Fibroblast of lung (primary cell): Measurements from ENCODE around the gene LARP6. TPM values are rescaled to one million over a fixed set of nuclear protein-coding genes. Genes with fewer than 3 reads are reported as not detected.

Experiments used
- DNase-seq, 2 donors: peaks; one replicate each; pipeline versions ENCODE4 v3.0.0 to v3.0.0-alpha.2; 2010; ENCODE audit warnings: low read depth in 2 of 2
- H2AFZ ChIP-seq: 2 replicates; pipeline ENCODE4 v1.5.1; 2012; ENCODE audit warnings: low read length, control low read depth, inconsistent platforms
- H3K27ac ChIP-seq: 2 replicates; pipeline ENCODE4 v1.5.1; 2011; ENCODE audit warnings: low read length, control low read depth; ENCODE audit not compliant: insufficient read depth
- H3K27me3 ChIP-seq: 2 replicates; pipeline ENCODE4 v1.5.1; 2011; ENCODE audit warnings: mild to moderate bottlenecking, low read length; ENCODE audit not compliant: control insufficient read depth, insufficient read depth
- H3K36me3 ChIP-seq: 2 replicates; pipeline ENCODE4 v1.5.1; 2011; ENCODE audit warnings: low read length; ENCODE audit not compliant: control insufficient read depth, insufficient read depth
- H3K4me1 ChIP-seq: 2 replicates; pipeline ENCODE4 v1.5.1; 2011; ENCODE audit warnings: low read length; ENCODE audit not compliant: control insufficient read depth, insufficient read depth; ENCODE audit errors: extremely low read depth
- H3K4me2 ChIP-seq: 2 replicates; pipeline ENCODE4 v1.5.1; 2011; ENCODE audit warnings: low read length, control low read depth; ENCODE audit not compliant: insufficient read depth; ENCODE audit errors: extremely low read depth
- H3K4me3 ChIP-seq, 4 experiments: fragments of 200-600 bp in 1 of 4; sonication (generic) in 1 of 4; replicated peaks in 1 of 4; 2 replicates each; pipeline ENCODE4 v1.5.1; 2011 to 2016; ENCODE audit warnings: low read length in 4 of 4, low read depth in 3 of 4, mild to moderate bottlenecking in 3 of 4, control low read depth in 2 of 4, inconsistent platforms in 1 of 4, mixed read lengths in 1 of 4; ENCODE audit not compliant: insufficient read depth in 1 of 4; ENCODE audit errors: control extremely low read depth in 1 of 4
- H3K79me2 ChIP-seq: 2 replicates; pipeline ENCODE4 v1.5.1; 2012; ENCODE audit warnings: mild to moderate bottlenecking, low read length, inconsistent platforms; ENCODE audit not compliant: control insufficient read depth, insufficient read depth
- H3K9ac ChIP-seq: 2 replicates; pipeline ENCODE4 v1.5.1; 2011; ENCODE audit warnings: mild to moderate bottlenecking, low read length, control low read depth; ENCODE audit not compliant: insufficient read depth
- H3K9me3 ChIP-seq: 2 replicates; pipeline ENCODE4 v1.5.1; 2012; ENCODE audit warnings: low read depth, low read length; ENCODE audit not compliant: control insufficient read depth, insufficient read depth
- H4K20me1 ChIP-seq: 2 replicates; pipeline ENCODE4 v1.5.1; 2011; ENCODE audit warnings: low read length; ENCODE audit not compliant: control insufficient read depth, insufficient read depth; ENCODE audit errors: extremely low read depth
- CTCF ChIP-seq, 2 donors: IDR thresholded peaks in 1 of 2; conservative IDR thresholded peaks in 1 of 2; 1 replicate in 1 of 2; 2 replicates in 1 of 2; pipeline ENCODE4 v1.5.1; 2011 to 2012; ENCODE audit warnings: low read length in 2 of 2, control low read depth in 1 of 2, inconsistent platforms in 1 of 2, low read depth in 1 of 2, mild to moderate bottlenecking in 1 of 2
- EZH2 ChIP-seq: IDR thresholded peaks from 2 replicates; pipeline ENCODE4 v1.5.1; 2012; ENCODE audit warnings: low read length, control low read depth, mild to moderate bottlenecking; ENCODE audit errors: missing control alignments
- polyA plus RNA-seq, 2 donors: library from polyadenylated mRNA; depleted of rRNA in 1 of 2; stranded (reverse) in 1 of 2; unstranded in 1 of 2; fragments of >200 nt; gene quantifications; 2 replicates each; pipeline ENCODE4 v1.2.1, GENCODE V29; 2011 to 2012; ENCODE audit warnings: missing spikeins in 1 of 2
- total RNA-seq: library from RNA; depleted of rRNA; stranded (reverse); fragments of >200 nt; gene quantifications from 2 replicates; pipeline ENCODE4 v1.2.1, GENCODE V29; 2014

Gene LARP6
- total and polyA plus RNA-seq, 2 donors (not counting 1 experiment from before 2014, with no cell fraction given), result 108 to 160 TPM

DNA sequence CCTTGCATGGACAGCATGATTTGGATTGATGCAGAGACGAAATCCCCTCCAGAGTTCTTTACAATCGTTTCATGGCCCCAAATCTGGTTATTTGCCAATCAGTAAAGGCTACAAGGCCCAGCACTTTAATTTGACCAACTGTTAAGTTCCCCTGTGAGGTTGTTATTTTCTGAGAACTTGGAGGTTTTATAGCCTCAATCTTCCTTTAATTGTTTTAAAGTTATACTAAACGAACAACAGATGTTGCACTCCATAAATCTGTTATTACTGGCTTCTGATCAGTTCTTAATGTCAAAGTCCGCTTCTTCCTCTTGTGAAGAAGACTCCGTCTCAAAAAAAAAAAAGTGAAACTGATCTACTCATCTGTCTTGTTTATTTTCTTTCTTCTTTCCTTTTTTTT lies 30.8 kb downstream of the LARP6 start:
- Histone ChIP-seq H3K9me3 (no peaks in the 10 kb centered on the region), H3K4me3 (no peak overlapping the region), H4K20me1 (no peaks in the 10 kb centered on the region), H3K27ac (no peak overlapping the region), H3K27me3 (no peaks in the 10 kb centered on the region), H3K9ac (no peak overlapping the region), H3K79me2 (no peaks in the 10 kb centered on the region), H2AFZ (peak overlapping the region; percentile 50), H3K4me1 (peaks cover 11% of the 10 kb centered on the region), H3K36me3 (no peaks in the 10 kb centered on the region), H3K4me2 (peak overlapping the region; percentile 23)
- DNase-seq, result no peak
- TF ChIP-seq EZH2, result no peak
- TF ChIP-seq CTCF (conservative IDR thresholded peaks at IDR 0.05 in 1 of 2, IDR thresholded peaks at IDR 0.05 in 1 of 2; ENCODE audit: low read depth in 1 of 2, low read length in 2 of 2), result no peak

DNA sequence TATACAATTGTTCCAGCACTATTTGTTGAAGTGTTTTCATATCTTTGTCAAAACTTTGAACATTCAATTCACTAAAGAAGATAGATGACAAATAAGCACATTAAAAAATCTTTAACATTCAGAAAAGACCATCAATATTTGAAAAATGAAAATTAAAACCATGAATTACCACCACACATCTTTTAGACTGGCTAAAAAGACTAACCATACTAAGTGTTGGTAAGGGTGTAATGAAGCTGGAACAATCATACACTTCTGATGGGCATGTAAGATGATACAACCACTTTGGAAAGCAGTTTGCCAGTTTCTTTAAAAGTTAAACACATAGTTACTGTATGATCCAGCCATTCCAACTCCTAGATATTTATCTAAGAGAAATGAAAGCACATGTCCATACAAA lies 33.7 kb downstream of the LARP6 start:
- H3K9ac ChIP-seq, result no peak overlapping the region
- TF ChIP-seq EZH2, result no peak
- no peak for TF ChIP-seq CTCF (conservative IDR thresholded peaks at IDR 0.05 in 1 of 2, IDR thresholded peaks at IDR 0.05 in 1 of 2; ENCODE audit: low read depth in 1 of 2, low read length in 2 of 2)
- no peak for DNase-seq
- no peaks in the 10 kb centered on the region for H3K79me2 ChIP-seq
- H3K4me1 ChIP-seq, result peaks cover 4% of the 10 kb centered on the region
- H3K9me3 ChIP-seq, result no peaks in the 10 kb centered on the region
- no peak overlapping the region for H3K27ac ChIP-seq
- no peak overlapping the region for H3K4me3 ChIP-seq
- no peaks in the 10 kb centered on the region for H3K27me3 ChIP-seq
- H3K36me3 ChIP-seq, result no peaks in the 10 kb centered on the region
- no peaks in the 10 kb centered on the region for H4K20me1 ChIP-seq
- H3K4me2 ChIP-seq, result no peak overlapping the region
- no peak overlapping the region for H2AFZ ChIP-seq

GRCh38 chr15:70818580-70818979 lies 35.4 kb downstream of the LARP6 start:
- no peak for DNase-seq
- Histone ChIP-seq H3K4me2 (no peak overlapping the region), H3K9me3 (no peaks in the 10 kb centered on the region), H3K9ac (no peak overlapping the region), H3K4me3 (no peak overlapping the region), H3K27me3 (no peaks in the 10 kb centered on the region), H3K27ac (no peak overlapping the region), H3K79me2 (no peaks in the 10 kb centered on the region), H3K36me3 (no peaks in the 10 kb centered on the region), H4K20me1 (no peaks in the 10 kb centered on the region), H3K4me1 (peaks cover 2% of the 10 kb centered on the region), H2AFZ (no peak overlapping the region)
- TF ChIP-seq CTCF (conservative IDR thresholded peaks at IDR 0.05 in 1 of 2, IDR thresholded peaks at IDR 0.05 in 1 of 2; ENCODE audit: low read depth in 1 of 2, low read length in 2 of 2), result no peak
- TF ChIP-seq EZH2, result no peak
